B cell (primary cell): ENCODE data around the gene TXNDC11. TPM values are rescaled to one million over a fixed set of nuclear protein-coding genes. Genes with fewer than 3 reads are reported as not detected.

Experiments used
- ATAC-seq: fragments of 200-7000 bp; cut with Tn5 transposase; one replicate; pipeline ENCODE4 v1.10.0; 2021; ENCODE audit warnings: low read depth, mild to moderate bottlenecking, moderate number of reproducible peaks, moderate library complexity
- CTCF ChIA-PET: fragments of 350-600 bp; sonication (Branson Sonifier 250); formaldehyde crosslinking; loops from one replicate; lab custom pipeline; 2021; ENCODE audit warnings: antibody characterized with exemption, inconsistent platforms; lab: Charles Lee
- POLR2A ChIA-PET: fragments of 350-600 bp; sonication (Branson Sonifier 250); formaldehyde crosslinking; loops from one replicate; lab custom pipeline; 2021; ENCODE audit warnings: antibody characterized with exemption; lab: Charles Lee
- DNase-seq: peaks from one replicate; pipeline ENCODE4 v3.0.0; 2013
- H2AFZ ChIP-seq: 2 replicates; pipeline ENCODE4 v1.6.1; 2012; ENCODE audit warnings: mild to moderate bottlenecking, low read depth, low read length; ENCODE audit not compliant: insufficient read depth, poor library complexity, severe bottlenecking
- H3K27ac ChIP-seq, 2 donors: 1 replicate in 1 of 2; 2 replicates in 1 of 2; pipeline ENCODE4 v1.5.1; 2012 to 2013; ENCODE audit warnings: low read length in 2 of 2, mild to moderate bottlenecking in 2 of 2, moderate library complexity in 1 of 2
- H3K27me3 ChIP-seq, 4 experiments: fragments of 200-600 bp in 1 of 4; sonication (generic) in 1 of 4; replicated peaks in 1 of 4; 1 replicate in 2 of 4; 2 replicates in 2 of 4; pipeline versions ENCODE4 v1.6.1 to v1.7.0; 2013 to 2016; ENCODE audit warnings: low read length in 3 of 4, mild to moderate bottlenecking in 2 of 4, mixed read lengths in 1 of 4, moderate library complexity in 1 of 4; ENCODE audit not compliant: insufficient read depth in 4 of 4, control insufficient read depth in 3 of 4; ENCODE audit errors: control extremely low read depth in 1 of 4
- H3K36me3 ChIP-seq, 2 experiments: replicated peaks in 1 of 2; 1 replicate in 1 of 2; 2 replicates in 1 of 2; pipeline versions ENCODE4 v1.6.1 to v1.7.1; 2013; ENCODE audit warnings: low read length in 1 of 2; ENCODE audit not compliant: insufficient read depth in 2 of 2, control insufficient read depth in 1 of 2; ENCODE audit errors: control extremely low read depth in 1 of 2, extremely low read depth in 1 of 2
- H3K4me1 ChIP-seq, 2 donors: fragments of 200-600 bp in 1 of 2; sonication (generic) in 1 of 2; 1 replicate in 1 of 2; 2 replicates in 1 of 2; pipeline versions ENCODE4 v1.5.1 to v1.6.1; 2013 to 2017; ENCODE audit warnings: low read length in 2 of 2; ENCODE audit not compliant: control insufficient read depth in 2 of 2, insufficient read depth in 2 of 2
- H3K4me2 ChIP-seq: replicated peaks from 2 replicates; pipeline ENCODE3; 2012; ENCODE audit warnings: mild to moderate bottlenecking, low read depth, low read length; ENCODE audit not compliant: poor library complexity, severe bottlenecking
- H3K4me3 ChIP-seq, 5 experiments: fragments of 200-600 bp in 1 of 5; sonication (generic) in 1 of 5; 1 replicate in 3 of 5; 2 replicates in 2 of 5; pipeline versions ENCODE4 v1.5.1 to v1.7.0; 2011 to 2016; ENCODE audit warnings: low read length in 4 of 5, mild to moderate bottlenecking in 4 of 5, low read depth in 2 of 5, control low read depth in 1 of 5, moderate library complexity in 1 of 5; ENCODE audit not compliant: insufficient read depth in 1 of 5; ENCODE audit errors: control extremely low read depth in 1 of 5, extremely low read depth in 1 of 5
- H3K79me2 ChIP-seq: fragments of 200-600 bp; sonication (generic); one replicate; pipeline ENCODE4 v1.6.0; 2016; ENCODE audit warnings: low read length; ENCODE audit not compliant: control insufficient read depth, insufficient read depth
- H3K9ac ChIP-seq: fragments of 200-600 bp; sonication (generic); 2 replicates; pipeline ENCODE4 v1.6.1; 2017; ENCODE audit warnings: mild to moderate bottlenecking, low read length, moderate library complexity
- H3K9me3 ChIP-seq, 3 donors: one replicate each; pipeline versions ENCODE4 v1.6.1 to v1.7.1; 2013; ENCODE audit warnings: low read length in 2 of 3; ENCODE audit not compliant: control insufficient read depth in 2 of 3, insufficient read depth in 1 of 3; ENCODE audit errors: control extremely low read depth in 1 of 3
- H4K20me1 ChIP-seq: 2 replicates; pipeline ENCODE4 v1.6.0; 2012; ENCODE audit warnings: mild to moderate bottlenecking, low read length; ENCODE audit not compliant: insufficient read depth, control insufficient read depth, poor library complexity, severe bottlenecking
- H3K27ac Mint-ChIP-seq: one replicate; pipeline ENCODE4 v1.8.0; 2021; ENCODE audit warnings: mixed read lengths
- H3K27me3 Mint-ChIP-seq: one replicate; pipeline ENCODE4 v1.8.0; 2021; ENCODE audit warnings: mixed read lengths
- H3K4me1 Mint-ChIP-seq: one replicate; pipeline ENCODE4 v1.8.0; 2021; ENCODE audit warnings: mixed read lengths
- H3K4me3 Mint-ChIP-seq: one replicate; pipeline ENCODE4 v1.8.0; 2021; ENCODE audit warnings: mixed read lengths
- H3K9me3 Mint-ChIP-seq: one replicate; pipeline ENCODE4 v1.8.0; 2022; ENCODE audit warnings: mixed read lengths; ENCODE audit not compliant: insufficient read depth
- EZH2 ChIP-seq: IDR thresholded peaks from 2 replicates; pipeline ENCODE4 v1.6.1; 2012; ENCODE audit warnings: borderline replicate concordance, low read depth, mild to moderate bottlenecking, moderate library complexity, low read length; ENCODE audit not compliant: insufficient read depth, poor library complexity, severe bottlenecking
- WGBS: methylation state at CpG from one replicate; pipeline ENCODE4 v1.1.5; 2013; ENCODE audit warnings: missing lambda C conversion rate; ENCODE audit not compliant: insufficient coverage; 5-methylcytosine and 5-hydroxymethylcytosine counted together
- intact Hi-C: fragments of 100-400 bp; cut with micrococcal nuclease; formaldehyde crosslinking; loops from one replicate; pipeline ENCODE4 v1.10.0; 2022
- polyA plus RNA-seq: library from polyadenylated mRNA; depleted of rRNA; stranded (reverse); fragments of >200 nt; gene quantifications from 2 replicates; pipeline ENCODE4 v1.2.3, GENCODE V29; 2012
- total RNA-seq, 2 donors: library from RNA; stranded (reverse); fragments of 120-200 nt in 1 of 2; gene quantifications; 1 replicate in 1 of 2; 2 replicates in 1 of 2; pipeline versions ENCODE4 v1.2.3 to v1.2.4, GENCODE V29; 2013 to 2022
- TF ChIP-seq, protein P1 (sequence below): fragments of 200-600 bp; IDR thresholded peaks from one replicate; pipeline ENCODE4 v1.8.0; 2022; ENCODE audit warnings: antibody characterized with exemption, mild to moderate bottlenecking

TXNDC11 gene
- total and polyA plus RNA-seq, 2 donors (not counting 1 experiment from before 2014, with no cell fraction given): 50.2 to 76.9 TPM

DNA sequence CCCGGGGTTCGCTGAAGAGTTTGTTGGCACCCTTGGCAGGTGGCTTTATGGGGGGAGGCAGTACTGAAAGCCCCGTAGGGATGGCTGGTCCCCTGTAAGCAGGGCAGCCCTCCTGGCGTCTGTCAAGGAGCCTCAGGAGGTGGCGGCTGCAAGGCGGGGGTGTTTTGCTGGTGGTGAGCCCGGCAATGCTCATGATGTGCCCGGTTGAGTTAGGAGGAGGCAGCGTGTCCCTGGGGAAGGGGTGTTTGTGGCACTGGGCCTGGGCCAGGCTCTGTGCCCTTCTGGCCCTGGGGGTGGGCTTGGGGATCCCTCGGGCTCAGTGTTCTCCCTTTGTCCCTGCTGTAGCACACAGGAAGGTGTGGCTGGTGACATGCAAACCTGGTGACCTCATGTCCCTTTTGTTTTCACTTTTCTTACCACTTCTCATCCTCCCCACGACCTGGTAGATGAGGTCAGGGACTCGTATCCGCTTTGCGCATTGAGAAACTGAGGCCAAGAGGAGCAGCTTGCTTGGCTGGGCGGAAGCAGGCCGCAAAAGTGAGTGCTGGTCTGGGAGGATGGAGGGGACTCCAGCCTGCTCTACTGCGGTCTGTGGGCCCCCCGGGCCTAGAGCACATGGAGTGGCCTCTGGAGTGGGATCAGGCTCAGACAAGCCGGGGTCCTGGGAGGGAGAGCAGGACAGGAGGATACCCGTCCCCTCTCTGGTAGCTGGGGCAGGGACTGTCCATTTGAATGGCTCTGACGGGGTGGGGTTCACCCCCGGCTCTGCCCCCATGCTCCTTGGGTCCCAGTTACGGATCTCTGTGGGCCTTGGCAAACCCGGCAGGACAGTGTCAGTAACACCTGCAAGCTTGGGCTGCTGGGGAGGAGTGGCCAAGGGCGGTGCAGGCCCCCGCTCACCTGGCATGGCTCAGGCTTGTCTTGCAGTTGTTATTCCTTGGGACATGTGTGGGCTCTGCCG, 72.2 kb downstream of the TXNDC11 start:
- Histone ChIP-seq H4K20me1 (peaks cover 61% of the 10 kb centered on the region), H3K36me3 (peaks cover 0 to 20% of the 10 kb centered on the region in 2 experiments), H3K4me1 (peaks cover 58 to 82% of the 10 kb centered on the region in 2 donors), H3K9ac (peak overlapping the region; percentile 95), H2AFZ (no peak overlapping the region), H3K27ac (peak overlapping the region; percentile 96 to 98), H3K27me3 (no peaks in the 10 kb centered on the region), H3K4me2 (peak overlapping the region; percentile 97), H3K79me2 (peaks cover 73% of the 10 kb centered on the region), H3K9me3 (peaks cover 0 to 2% (median 0%) of the 10 kb centered on the region in 3 donors), H3K4me3 (peak overlapping the region; percentile 68 to 90 (median 77))
- TF ChIP-seq, protein P1, sequence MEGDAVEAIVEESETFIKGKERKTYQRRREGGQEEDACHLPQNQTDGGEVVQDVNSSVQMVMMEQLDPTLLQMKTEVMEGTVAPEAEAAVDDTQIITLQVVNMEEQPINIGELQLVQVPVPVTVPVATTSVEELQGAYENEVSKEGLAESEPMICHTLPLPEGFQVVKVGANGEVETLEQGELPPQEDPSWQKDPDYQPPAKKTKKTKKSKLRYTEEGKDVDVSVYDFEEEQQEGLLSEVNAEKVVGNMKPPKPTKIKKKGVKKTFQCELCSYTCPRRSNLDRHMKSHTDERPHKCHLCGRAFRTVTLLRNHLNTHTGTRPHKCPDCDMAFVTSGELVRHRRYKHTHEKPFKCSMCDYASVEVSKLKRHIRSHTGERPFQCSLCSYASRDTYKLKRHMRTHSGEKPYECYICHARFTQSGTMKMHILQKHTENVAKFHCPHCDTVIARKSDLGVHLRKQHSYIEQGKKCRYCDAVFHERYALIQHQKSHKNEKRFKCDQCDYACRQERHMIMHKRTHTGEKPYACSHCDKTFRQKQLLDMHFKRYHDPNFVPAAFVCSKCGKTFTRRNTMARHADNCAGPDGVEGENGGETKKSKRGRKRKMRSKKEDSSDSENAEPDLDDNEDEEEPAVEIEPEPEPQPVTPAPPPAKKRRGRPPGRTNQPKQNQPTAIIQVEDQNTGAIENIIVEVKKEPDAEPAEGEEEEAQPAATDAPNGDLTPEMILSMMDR: no peak
- TF ChIP-seq EZH2: no peak
- ChIA-PET CTCF (interaction anchor here (0.8 to 1.9 kb wide), 5 partner anchors 9 to 707 kb away, joined by 4 to 10 read pairs (median 8); no protein-coding TSS in a partner anchor), POLR2A (interaction anchor here (1.9 to 3.6 kb wide), 2 partner anchors 12 to 19 kb away, joined by 13 to 19 read pairs; no protein-coding TSS in a partner anchor)
- H3K27ac Mint-ChIP-seq: peak overlapping the region; percentile 93
- 52% methylated on average over 25 of the region's 27 CpGs for WGBS
- ATAC-seq (peak; percentile 19), DNase-seq (peak; percentile 71)
- intact Hi-C loops: loop anchor here (1.0 kb wide), 1 partner anchor 12 kb away; no protein-coding TSS in a partner anchor
- peaks cover 79% of the 10 kb centered on the region for H3K4me1 Mint-ChIP-seq
- peak overlapping the region; percentile 91 for H3K4me3 Mint-ChIP-seq
- no peaks in the 10 kb centered on the region for H3K27me3 Mint-ChIP-seq
- H3K9me3 Mint-ChIP-seq: no peaks in the 10 kb centered on the region
